Thoracic aorta (tissue), 2 donors: Measurements from ENCODE around the gene TGFB1I1. TPM values are rescaled to one million over a fixed set of nuclear protein-coding genes. Genes with fewer than 3 reads are reported as not detected.
"Not testable (repeated sequence)": the region's sequence is repeated elsewhere in the genome, so short reads cannot be mapped to it uniquely, and the experiment has no call there.

Source experiments
- ATAC-seq: fragments of 150-250 bp; one replicate; pipeline ENCODE4 v1.8.0; 2017; ENCODE audit warnings: low read depth; ENCODE audit not compliant: insufficient number of reproducible peaks, low FRiP score
- DNase-seq: peaks from one replicate; pipeline ENCODE4 v3.0.0-alpha.2; 2020; ENCODE audit warnings: low spot score
- H3K27ac ChIP-seq, 2 donors: fragments of 200-600 bp; sonication (generic); 1 replicate in 1 of 2; 2 replicates in 1 of 2; pipeline ENCODE4 v1.5.1; 2016; ENCODE audit warnings: mild to moderate bottlenecking in 2 of 2, moderate library complexity in 2 of 2
- H3K27me3 ChIP-seq: fragments of 200-600 bp; sonication (generic); replicated peaks from 2 replicates; pipeline ENCODE4 v1.6.0; 2016; ENCODE audit warnings: mild to moderate bottlenecking; ENCODE audit not compliant: insufficient read depth
- H3K36me3 ChIP-seq: fragments of 200-600 bp; sonication (generic); one replicate; pipeline ENCODE4 v1.5.1; 2016
- H3K4me1 ChIP-seq, 2 donors: fragments of 200-600 bp; sonication (generic); 1 replicate in 1 of 2; 2 replicates in 1 of 2; pipeline versions ENCODE4 v1.5.1 to v1.6.0; 2016; ENCODE audit warnings: low read depth in 2 of 2, mild to moderate bottlenecking in 1 of 2; ENCODE audit not compliant: control insufficient read depth in 1 of 2
- H3K4me3 ChIP-seq: fragments of 200-600 bp; sonication (generic); 2 replicates; pipeline ENCODE4 v1.5.1; 2016; ENCODE audit warnings: mild to moderate bottlenecking
- H3K9me3 ChIP-seq: fragments of 200-600 bp; sonication (generic); 2 replicates; pipeline ENCODE4 v1.5.1; 2016
- total RNA-seq, 2 donors: library from RNA; depleted of rRNA; stranded (reverse); fragments of >200 nt; gene quantifications; one replicate each; pipeline versions ENCODE4 v1.1.0 to v1.2.3, GENCODE V29; 2016
- TF ChIP-seq, protein P1 (sequence below): fragments of 200-600 bp; sonication (generic); IDR thresholded peaks from one replicate; pipeline ENCODE4 v1.5.1; 2019; ENCODE audit warnings: antibody characterized with exemption

TGFB1I1 gene
- total RNA-seq, 2 donors from 2014 or later: 192 to 231 TPM

DNA sequence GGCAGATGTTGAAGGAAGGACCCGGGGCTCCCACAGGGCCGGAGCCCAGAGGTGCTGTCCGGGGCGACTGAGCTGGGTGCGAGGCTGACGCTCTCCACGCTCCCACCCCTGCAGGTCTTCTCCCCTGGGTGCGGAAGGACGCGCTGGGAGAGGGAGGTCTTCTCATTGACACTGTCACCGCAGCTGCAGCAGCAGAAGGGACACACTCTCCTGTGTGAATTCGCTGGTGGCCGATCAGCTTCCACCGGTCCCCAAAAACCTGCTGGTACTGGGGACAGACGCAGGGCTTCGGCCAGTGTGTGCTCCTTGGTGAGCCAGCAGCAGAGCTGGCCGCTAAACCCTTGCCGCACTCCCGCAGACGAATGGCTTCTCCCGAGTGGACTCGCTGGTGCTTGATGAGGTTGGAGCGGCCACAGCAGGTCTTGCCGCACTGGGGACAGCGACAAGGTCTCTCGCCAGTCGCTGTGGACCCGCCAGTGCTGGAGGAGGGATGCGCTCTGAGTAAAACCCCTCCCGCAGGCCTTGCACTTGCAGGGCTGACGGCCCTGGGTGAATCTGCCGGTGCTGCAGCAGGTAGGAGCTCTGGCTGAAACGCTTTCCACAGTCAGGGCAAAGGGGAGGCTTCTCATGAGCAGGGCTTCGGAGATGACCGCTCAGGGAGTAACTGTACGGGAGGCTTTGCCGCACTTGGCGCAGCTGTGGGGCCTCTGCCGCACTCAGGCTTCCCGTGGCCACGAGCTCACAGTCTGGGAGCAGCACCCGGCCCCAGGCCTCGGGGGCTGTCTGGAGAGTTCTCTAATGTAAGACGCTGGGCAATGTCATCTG is 35.5 kb upstream of the TGFB1I1 start:
- DNase-seq: no peak
- Histone ChIP-seq H3K9me3 (no peaks in the 10 kb centered on the region), H3K4me3 (no peak overlapping the region), H3K27ac (no peak overlapping the region), H3K4me1 (no peaks in the 10 kb centered on the region), H3K36me3 (no peaks in the 10 kb centered on the region), H3K27me3 (no peaks in the 10 kb centered on the region)
- no peak for ATAC-seq
- TF ChIP-seq, protein P1, sequence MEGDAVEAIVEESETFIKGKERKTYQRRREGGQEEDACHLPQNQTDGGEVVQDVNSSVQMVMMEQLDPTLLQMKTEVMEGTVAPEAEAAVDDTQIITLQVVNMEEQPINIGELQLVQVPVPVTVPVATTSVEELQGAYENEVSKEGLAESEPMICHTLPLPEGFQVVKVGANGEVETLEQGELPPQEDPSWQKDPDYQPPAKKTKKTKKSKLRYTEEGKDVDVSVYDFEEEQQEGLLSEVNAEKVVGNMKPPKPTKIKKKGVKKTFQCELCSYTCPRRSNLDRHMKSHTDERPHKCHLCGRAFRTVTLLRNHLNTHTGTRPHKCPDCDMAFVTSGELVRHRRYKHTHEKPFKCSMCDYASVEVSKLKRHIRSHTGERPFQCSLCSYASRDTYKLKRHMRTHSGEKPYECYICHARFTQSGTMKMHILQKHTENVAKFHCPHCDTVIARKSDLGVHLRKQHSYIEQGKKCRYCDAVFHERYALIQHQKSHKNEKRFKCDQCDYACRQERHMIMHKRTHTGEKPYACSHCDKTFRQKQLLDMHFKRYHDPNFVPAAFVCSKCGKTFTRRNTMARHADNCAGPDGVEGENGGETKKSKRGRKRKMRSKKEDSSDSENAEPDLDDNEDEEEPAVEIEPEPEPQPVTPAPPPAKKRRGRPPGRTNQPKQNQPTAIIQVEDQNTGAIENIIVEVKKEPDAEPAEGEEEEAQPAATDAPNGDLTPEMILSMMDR: no peak

DNA sequence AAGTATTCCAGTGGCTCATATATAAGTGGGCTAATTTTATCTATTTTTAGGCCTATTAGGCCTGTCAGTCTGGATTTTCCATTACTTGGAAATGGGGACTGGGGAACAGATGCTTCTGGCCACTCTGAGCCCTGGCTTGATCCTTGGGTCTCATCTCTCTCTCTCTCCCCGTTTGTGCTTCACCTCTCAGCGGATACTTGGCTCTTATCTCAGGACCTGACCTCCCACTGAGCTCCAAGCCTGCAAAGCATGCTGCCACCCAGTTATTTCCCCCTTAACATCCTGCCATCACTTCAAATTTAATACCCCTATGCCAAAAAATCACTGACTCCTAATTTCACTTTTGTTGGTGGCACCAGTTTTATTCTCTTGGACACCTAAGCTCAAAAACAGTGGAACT is 33.5 kb upstream of the TGFB1I1 start:
- Histone ChIP-seq H3K9me3 (no peaks in the 10 kb centered on the region), H3K27ac (no peak overlapping the region), H3K4me1 (no peaks in the 10 kb centered on the region), H3K27me3 (no peaks in the 10 kb centered on the region), H3K4me3 (no peak overlapping the region), H3K36me3 (no peaks in the 10 kb centered on the region)
- TF ChIP-seq, protein P1: no peak
- ATAC-seq (no peak), DNase-seq (no peak)

DNA sequence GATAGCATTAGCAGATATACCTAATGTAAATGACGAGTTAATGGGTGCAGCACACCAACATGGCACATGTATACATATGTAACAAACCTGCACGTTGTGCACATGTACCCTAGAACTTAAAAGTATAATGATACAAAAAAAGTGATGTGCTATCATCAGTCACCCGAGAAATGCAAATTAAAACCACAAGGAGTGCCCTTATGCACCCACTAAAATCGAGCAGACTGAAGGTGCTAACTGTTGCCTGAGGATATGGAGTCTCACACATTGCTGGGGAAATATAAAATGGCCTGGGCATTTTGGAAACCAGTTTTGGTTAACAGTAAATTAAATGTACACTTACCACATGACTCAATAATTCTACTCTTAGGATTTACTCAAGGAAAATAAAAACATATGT is 32.9 kb upstream of the TGFB1I1 start:
- ATAC-seq, H3K36me3 ChIP-seq, H3K4me1 ChIP-seq, H3K27ac ChIP-seq, H3K9me3 ChIP-seq, H3K4me3 ChIP-seq, DNase-seq, H3K27me3 ChIP-seq: not testable (repeated sequence)

DNA sequence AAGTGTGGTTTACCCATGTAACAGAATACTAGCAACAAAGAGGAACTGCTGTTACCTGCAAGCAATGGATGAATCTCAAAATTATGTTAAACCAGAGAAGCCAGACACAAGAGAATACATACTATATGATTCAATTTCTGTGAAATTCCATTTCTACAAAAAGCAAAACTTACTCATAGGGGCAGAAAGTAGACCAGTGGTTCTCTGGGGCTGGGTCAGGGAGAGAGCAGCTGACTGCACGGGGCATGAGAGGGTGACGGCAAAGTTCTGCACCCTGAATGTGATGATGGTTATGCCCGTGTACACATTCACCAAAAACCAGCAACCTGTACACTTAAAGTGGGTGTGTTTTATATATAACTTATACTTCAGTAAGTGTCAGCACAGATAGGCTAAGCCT is 32.4 kb upstream of the TGFB1I1 start:
- DNase-seq (no peak), ATAC-seq (no peak)
- TF ChIP-seq, protein P1: no peak

DNA sequence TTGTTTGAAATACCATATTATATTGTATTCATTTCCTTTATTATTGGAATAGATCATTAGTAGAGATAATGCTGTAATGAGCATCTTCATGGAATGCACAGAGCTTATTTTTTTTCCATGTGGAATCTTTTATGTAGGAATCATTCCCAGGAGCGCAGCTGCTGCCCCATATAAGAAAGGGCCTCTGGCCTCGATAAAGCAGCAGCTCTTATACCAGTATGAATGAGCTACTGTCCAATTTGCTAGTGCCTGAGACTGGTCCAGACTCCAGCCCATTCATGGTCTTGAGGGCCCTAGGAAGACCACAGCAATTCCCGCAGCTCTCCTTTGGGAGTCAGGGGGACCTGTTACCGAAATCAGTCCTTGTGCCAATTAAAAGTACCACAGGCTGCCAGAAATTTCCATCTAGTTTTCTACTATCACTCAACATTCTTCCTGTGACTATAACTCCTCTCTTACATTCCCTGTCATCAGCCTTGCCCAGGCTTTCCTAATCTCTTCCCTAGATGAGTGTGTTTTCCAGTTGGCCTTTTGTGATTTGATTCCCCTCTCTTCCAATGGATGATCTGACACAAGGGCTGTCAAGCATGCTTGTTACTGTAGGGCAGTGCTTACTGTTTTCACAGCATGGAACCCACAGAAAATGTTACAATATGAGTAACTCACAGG is 31.3 kb upstream of the TGFB1I1 start:
- TF ChIP-seq, protein P1: no peak
- no peak overlapping the region for H3K4me3 ChIP-seq
- ATAC-seq (no peak), DNase-seq (no peak)
- H3K9me3 ChIP-seq: no peaks in the 10 kb centered on the region
- H3K27ac ChIP-seq: no peak overlapping the region
- no peaks in the 10 kb centered on the region for H3K27me3 ChIP-seq
- no peaks in the 10 kb centered on the region for H3K4me1 ChIP-seq
- no peaks in the 10 kb centered on the region for H3K36me3 ChIP-seq

More for the DNA sequence above, 32.4 kb upstream of the TGFB1I1 start:
- no peaks in the 10 kb centered on the region for H3K9me3 ChIP-seq
- no peaks in the 10 kb centered on the region for H3K4me1 ChIP-seq
- no peak overlapping the region for H3K27ac ChIP-seq
- H3K36me3 ChIP-seq: no peaks in the 10 kb centered on the region
- H3K27me3 ChIP-seq: no peaks in the 10 kb centered on the region
- no peak overlapping the region for H3K4me3 ChIP-seq
